Thyroid gland (tissue), 4 donors: ENCODE data around the gene MYH6.

ENCODE experiments used
- POLR2A ChIP-seq, 2 donors: fragments of 450-650 bp; IDR thresholded peaks; one replicate each; pipeline ENCODE4 v1.6.1; 2017; ENCODE audit warnings: antibody characterized with exemption in 2 of 2, mild to moderate bottlenecking in 2 of 2, moderate library complexity in 1 of 2
- TF ChIP-seq, protein P1 (sequence below), 6 experiments: fragments of 200-600 bp in 3 of 6; fragments of 450-650 bp in 3 of 6; sonication (generic) in 3 of 6; IDR thresholded peaks; one replicate each; pipeline ENCODE4 v1.5.1; 2016 to 2019; ENCODE audit warnings: antibody characterized with exemption in 6 of 6, mild to moderate bottlenecking in 2 of 6, inconsistent platforms in 1 of 6, moderate library complexity in 1 of 6

DNA sequence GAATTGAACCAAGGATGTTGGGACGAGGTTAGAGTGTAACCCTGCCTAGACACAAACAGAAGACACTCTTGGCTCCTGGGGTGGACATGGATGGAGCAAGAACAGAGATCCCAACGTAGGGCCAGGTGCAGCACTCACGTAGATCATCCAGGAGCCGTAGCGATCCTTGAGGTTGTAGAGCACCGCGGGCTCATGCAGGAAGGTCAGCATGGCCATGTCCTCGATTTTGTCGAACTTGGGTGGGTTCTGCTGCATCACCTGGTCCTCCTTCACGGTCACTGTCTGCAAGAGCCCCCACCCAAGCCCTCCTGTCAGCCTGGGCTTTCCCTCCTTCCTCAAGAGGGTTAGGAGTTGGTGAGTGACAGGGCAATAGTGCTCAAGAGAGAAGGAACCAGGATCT lies 24.9 kb upstream of the MYH6 start:
- TF ChIP-seq, protein P1, sequence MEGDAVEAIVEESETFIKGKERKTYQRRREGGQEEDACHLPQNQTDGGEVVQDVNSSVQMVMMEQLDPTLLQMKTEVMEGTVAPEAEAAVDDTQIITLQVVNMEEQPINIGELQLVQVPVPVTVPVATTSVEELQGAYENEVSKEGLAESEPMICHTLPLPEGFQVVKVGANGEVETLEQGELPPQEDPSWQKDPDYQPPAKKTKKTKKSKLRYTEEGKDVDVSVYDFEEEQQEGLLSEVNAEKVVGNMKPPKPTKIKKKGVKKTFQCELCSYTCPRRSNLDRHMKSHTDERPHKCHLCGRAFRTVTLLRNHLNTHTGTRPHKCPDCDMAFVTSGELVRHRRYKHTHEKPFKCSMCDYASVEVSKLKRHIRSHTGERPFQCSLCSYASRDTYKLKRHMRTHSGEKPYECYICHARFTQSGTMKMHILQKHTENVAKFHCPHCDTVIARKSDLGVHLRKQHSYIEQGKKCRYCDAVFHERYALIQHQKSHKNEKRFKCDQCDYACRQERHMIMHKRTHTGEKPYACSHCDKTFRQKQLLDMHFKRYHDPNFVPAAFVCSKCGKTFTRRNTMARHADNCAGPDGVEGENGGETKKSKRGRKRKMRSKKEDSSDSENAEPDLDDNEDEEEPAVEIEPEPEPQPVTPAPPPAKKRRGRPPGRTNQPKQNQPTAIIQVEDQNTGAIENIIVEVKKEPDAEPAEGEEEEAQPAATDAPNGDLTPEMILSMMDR (IDR thresholded peaks at IDR 0.05), result no peak
- no peak for TF ChIP-seq POLR2A (IDR thresholded peaks at IDR 0.05)
